SK-N-SH treated with all-trans-retinoic acid at 6 μM for 48 hours (cell line): ENCODE results near the gene ZNF326.

Experiments used
- ATAC-seq: fragments of 200-7000 bp; cut with Tn5 transposase; 3 replicates; pipeline ENCODE4 v1.9.1; 2020; ENCODE audit warnings: mild to moderate bottlenecking, moderate library complexity
- BACH2 ChIP-seq: fragments of 250-450 bp; sonication (Bioruptor Pico); IDR thresholded peaks from 2 replicates; pipeline ENCODE4 v1.9.0; 2021; ENCODE audit warnings: mild to moderate bottlenecking, borderline replicate concordance
- CSDC2 ChIP-seq: fragments of 250-450 bp; sonication (Bioruptor Pico); IDR thresholded peaks from 2 replicates; pipeline ENCODE4 v1.5.0; 2020; ENCODE audit warnings: mild to moderate bottlenecking, moderate library complexity
- ESRRG ChIP-seq: fragments of 250-450 bp; sonication (Bioruptor Pico); IDR thresholded peaks from 2 replicates; pipeline ENCODE4 v1.6.1; 2021; ENCODE audit warnings: mild to moderate bottlenecking
- GLIS3 ChIP-seq: fragments of 250-450 bp; sonication (Bioruptor Pico); IDR thresholded peaks from 2 replicates; pipeline ENCODE4 v1.5.0; 2020; ENCODE audit warnings: mild to moderate bottlenecking, moderate library complexity
- ISL1 ChIP-seq: fragments of 250-450 bp; sonication (Bioruptor Pico); IDR thresholded peaks from 2 replicates; pipeline ENCODE4 v2.1.2; 2022; ENCODE audit warnings: mild to moderate bottlenecking, moderate library complexity
- PATZ1 ChIP-seq: fragments of 250-450 bp; sonication (Bioruptor Pico); IDR thresholded peaks from 2 replicates; pipeline ENCODE4 v1.8.0; 2020; ENCODE audit warnings: mild to moderate bottlenecking, moderate library complexity, borderline replicate concordance
- POU6F1 ChIP-seq: fragments of 250-450 bp; sonication (Bioruptor Pico); IDR thresholded peaks from 2 replicates; pipeline ENCODE4 v1.8.0; 2021; ENCODE audit warnings: low read depth, mild to moderate bottlenecking, moderate library complexity, borderline replicate concordance
- PPARA ChIP-seq: fragments of 250-450 bp; sonication (Bioruptor Pico); IDR thresholded peaks from 2 replicates; pipeline ENCODE4 v1.5.0; 2020; ENCODE audit warnings: mild to moderate bottlenecking, borderline replicate concordance
- SNAI2 ChIP-seq: fragments of 250-450 bp; sonication (Bioruptor Pico); IDR thresholded peaks from 2 replicates; pipeline ENCODE4 v1.5.0; 2020; ENCODE audit warnings: mild to moderate bottlenecking, moderate library complexity
- TCF4 ChIP-seq: fragments of 250-450 bp; sonication (Bioruptor Pico); IDR thresholded peaks from 2 replicates; pipeline ENCODE4 v1.8.0; 2021; ENCODE audit warnings: mild to moderate bottlenecking, moderate library complexity, borderline replicate concordance
- TOX ChIP-seq: fragments of 250-450 bp; sonication (Bioruptor Pico); IDR thresholded peaks from 2 replicates; pipeline ENCODE4 v1.8.0; 2021; ENCODE audit warnings: mild to moderate bottlenecking, moderate library complexity, borderline replicate concordance
- TSHZ2 ChIP-seq: fragments of 250-450 bp; sonication (Bioruptor Pico); IDR thresholded peaks from 2 replicates; pipeline ENCODE4 v1.5.0; 2020; ENCODE audit warnings: mild to moderate bottlenecking, moderate library complexity
- ZFP3 ChIP-seq: fragments of 250-450 bp; sonication (Bioruptor Pico); IDR thresholded peaks from 2 replicates; pipeline ENCODE4 v1.5.0; 2020; ENCODE audit warnings: mild to moderate bottlenecking, moderate library complexity
- ZFP30 ChIP-seq: fragments of 450-650 bp; formaldehyde crosslinking; IDR thresholded peaks from 2 replicates; pipeline ENCODE4 v1.5.0; 2022; ENCODE audit warnings: mild to moderate bottlenecking, moderate library complexity
- ZNF565 ChIP-seq: fragments of 450-650 bp; formaldehyde crosslinking; conservative IDR thresholded peaks from 2 replicates; pipeline ENCODE4 v1.5.0; 2020; ENCODE audit warnings: low read depth, mild to moderate bottlenecking, moderate library complexity
- ZNF70 ChIP-seq: fragments of 450-650 bp; formaldehyde crosslinking; IDR thresholded peaks from 2 replicates; pipeline ENCODE4 v1.5.0; 2020; ENCODE audit warnings: mild to moderate bottlenecking, moderate library complexity
- ZNF8 ChIP-seq: fragments of 450-650 bp; formaldehyde crosslinking; IDR thresholded peaks from 2 replicates; pipeline ENCODE4 v1.5.0; 2020; ENCODE audit warnings: mild to moderate bottlenecking, moderate library complexity

ZNF326 gene

GRCh38 chr1:90039652-90040051, 44.7 kb downstream of the ZNF326 start:
- no peak for ATAC-seq
- TF ChIP-seq ZNF565 (CRISPR knock-in tag) = no peak
- no peak for TF ChIP-seq ZFP3 (CRISPR knock-in tag)
- no peak for TF ChIP-seq ZNF70 (CRISPR knock-in tag)
- no peak for TF ChIP-seq PPARA (CRISPR knock-in tag)
- TF ChIP-seq ZNF8 (CRISPR knock-in tag) = no peak
- no peak for TF ChIP-seq BACH2 (CRISPR knock-in tag)
- TF ChIP-seq SNAI2 (CRISPR knock-in tag) = no peak
- no peak for TF ChIP-seq ESRRG (CRISPR knock-in tag)
- TF ChIP-seq PATZ1 (CRISPR knock-in tag) = no peak
- no peak for TF ChIP-seq TSHZ2 (CRISPR knock-in tag)
- no peak for TF ChIP-seq POU6F1 (CRISPR knock-in tag)
- TF ChIP-seq GLIS3 = no peak
- TF ChIP-seq ISL1 (CRISPR knock-in tag) = no peak
- no peak for TF ChIP-seq CSDC2

- ATAC-seq = no peak
- TF ChIP-seq ZFP3 (CRISPR knock-in tag) = no peak
- TF ChIP-seq SNAI2 (CRISPR knock-in tag) = no peak
- TF ChIP-seq TSHZ2 (CRISPR knock-in tag) = no peak
- TF ChIP-seq TOX (CRISPR knock-in tag) = no peak
- TF ChIP-seq ESRRG (CRISPR knock-in tag) = no peak
- TF ChIP-seq PATZ1 (CRISPR knock-in tag) = no peak
- TF ChIP-seq ZNF8 (CRISPR knock-in tag) = no peak
- no peak for TF ChIP-seq CSDC2
- no peak for TF ChIP-seq TCF4 (CRISPR knock-in tag)
- TF ChIP-seq ZNF565 (CRISPR knock-in tag) = no peak
- TF ChIP-seq BACH2 (CRISPR knock-in tag) = no peak
- TF ChIP-seq POU6F1 (CRISPR knock-in tag) = no peak
- no peak for TF ChIP-seq ZNF70 (CRISPR knock-in tag)
- no peak for TF ChIP-seq ISL1 (CRISPR knock-in tag)
- TF ChIP-seq PPARA (CRISPR knock-in tag) = no peak
- no peak for TF ChIP-seq ZFP30 (CRISPR knock-in tag)
- TF ChIP-seq, all 23 proteins: peak for 0
Observed at GRCh38 chr1:90043586-90043985, 48.7 kb downstream of the ZNF326 start.
